WI38 (cell line): ENCODE measurements around the gene FNDC3A.

ENCODE experiments used
- H3K4me3 ChIP-seq: 2 replicates; pipeline ENCODE4 v1.5.1; 2011; ENCODE audit warnings: low read depth, mild to moderate bottlenecking, control low read depth, low read length
- CTCF ChIP-seq: IDR thresholded peaks from 2 replicates; pipeline ENCODE4 v1.5.1; 2012; ENCODE audit warnings: low read depth, mild to moderate bottlenecking, control low read depth, low read length

FNDC3A gene

GRCh38 chr13:49258089-49258796, 282.5 kb downstream of the FNDC3A start:
- no peak for TF ChIP-seq CTCF
- no peak overlapping the region for H3K4me3 ChIP-seq
